VCaP (cell line): Measurements from ENCODE around the gene NTNG1.

Experiments
- H3K27ac ChIP-seq: fragments of 450-650 bp; 2 replicates; pipeline ENCODE4 v1.5.1; 2017
- TF ChIP-seq, protein P1 (sequence below): fragments of 450-650 bp; conservative IDR thresholded peaks from 2 replicates; pipeline ENCODE4 v1.5.1; 2017; ENCODE audit warnings: mild to moderate bottlenecking, moderate library complexity

NTNG1 gene

DNA sequence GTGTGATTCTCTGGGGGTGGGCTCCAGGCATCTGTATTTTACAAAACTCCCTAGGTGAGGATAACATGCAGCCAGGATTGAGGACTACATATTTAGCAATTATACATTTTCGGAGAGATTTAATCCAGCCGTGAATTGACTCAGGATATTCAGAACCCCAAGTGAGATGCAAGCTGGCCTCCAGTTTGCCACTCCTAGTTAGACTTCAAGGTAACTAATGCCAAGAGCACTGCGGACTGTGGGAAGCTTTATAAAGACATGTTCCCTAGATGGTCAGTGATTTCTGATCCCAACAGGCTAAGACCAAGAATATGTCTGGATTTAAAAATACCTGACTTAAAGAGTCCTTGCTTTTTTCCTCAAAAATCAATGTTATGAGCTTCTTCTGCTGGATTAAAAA, 308.5 kb downstream of the NTNG1 start:
- TF ChIP-seq, protein P1, sequence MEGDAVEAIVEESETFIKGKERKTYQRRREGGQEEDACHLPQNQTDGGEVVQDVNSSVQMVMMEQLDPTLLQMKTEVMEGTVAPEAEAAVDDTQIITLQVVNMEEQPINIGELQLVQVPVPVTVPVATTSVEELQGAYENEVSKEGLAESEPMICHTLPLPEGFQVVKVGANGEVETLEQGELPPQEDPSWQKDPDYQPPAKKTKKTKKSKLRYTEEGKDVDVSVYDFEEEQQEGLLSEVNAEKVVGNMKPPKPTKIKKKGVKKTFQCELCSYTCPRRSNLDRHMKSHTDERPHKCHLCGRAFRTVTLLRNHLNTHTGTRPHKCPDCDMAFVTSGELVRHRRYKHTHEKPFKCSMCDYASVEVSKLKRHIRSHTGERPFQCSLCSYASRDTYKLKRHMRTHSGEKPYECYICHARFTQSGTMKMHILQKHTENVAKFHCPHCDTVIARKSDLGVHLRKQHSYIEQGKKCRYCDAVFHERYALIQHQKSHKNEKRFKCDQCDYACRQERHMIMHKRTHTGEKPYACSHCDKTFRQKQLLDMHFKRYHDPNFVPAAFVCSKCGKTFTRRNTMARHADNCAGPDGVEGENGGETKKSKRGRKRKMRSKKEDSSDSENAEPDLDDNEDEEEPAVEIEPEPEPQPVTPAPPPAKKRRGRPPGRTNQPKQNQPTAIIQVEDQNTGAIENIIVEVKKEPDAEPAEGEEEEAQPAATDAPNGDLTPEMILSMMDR: no peak
- no peak overlapping the region for H3K27ac ChIP-seq

DNA sequence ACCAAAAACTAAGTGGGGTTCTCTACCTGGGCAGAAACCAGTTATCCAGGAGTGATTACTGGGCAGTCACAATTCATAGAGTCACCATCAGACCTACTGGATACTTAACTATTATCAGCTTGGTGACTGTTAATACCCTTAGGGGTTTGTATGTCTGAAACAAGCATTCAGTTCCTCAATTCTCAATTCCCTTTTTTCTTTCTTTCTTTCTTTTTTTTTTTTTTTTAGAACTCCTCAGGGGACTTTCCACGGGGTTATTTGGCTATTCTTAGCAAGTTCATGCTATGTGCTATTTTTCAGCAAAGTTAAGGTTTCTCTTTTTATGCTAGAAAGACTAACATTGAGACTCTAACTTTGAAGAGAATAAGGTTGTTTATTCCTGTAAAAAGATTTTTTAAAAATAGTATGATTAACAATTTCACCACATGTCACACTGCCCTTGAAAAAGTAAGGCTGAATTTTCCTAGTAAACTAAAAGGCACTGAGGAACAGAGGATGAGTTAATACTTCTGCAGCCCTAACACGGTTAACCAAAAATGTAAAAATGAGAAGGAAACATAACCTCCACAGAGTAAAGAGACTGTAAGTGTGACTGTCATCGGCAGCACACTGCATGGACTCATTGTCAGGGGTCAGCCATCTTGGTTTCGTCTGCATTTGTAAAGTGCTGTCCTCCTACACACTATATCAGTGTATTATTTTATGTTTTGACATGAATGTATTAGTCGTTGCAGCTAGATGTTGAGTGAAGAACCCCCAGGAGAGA, 310.2 kb downstream of the NTNG1 start:
- TF ChIP-seq, protein P1: no peak
- no peak overlapping the region for H3K27ac ChIP-seq

DNA sequence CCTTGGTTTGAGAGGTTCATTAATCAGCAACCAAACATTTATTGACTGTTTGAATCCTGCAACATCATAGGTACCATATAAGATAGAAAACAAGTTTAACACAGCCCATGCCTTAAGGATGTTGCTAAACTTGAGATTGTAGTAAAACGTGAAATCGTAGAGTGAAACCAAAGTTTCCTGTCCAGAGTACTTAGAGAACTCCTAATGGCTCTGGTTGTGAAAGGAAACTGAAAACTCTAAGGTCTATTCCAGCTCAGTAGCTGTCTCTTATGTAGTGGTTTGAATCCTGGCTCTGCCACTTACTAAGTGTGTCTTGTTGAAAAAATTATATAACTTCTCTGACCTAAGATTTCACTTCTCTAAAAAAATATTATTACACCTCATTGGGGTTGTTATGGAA, 310.9 kb downstream of the NTNG1 start:
- TF ChIP-seq, protein P1: no peak
- no peak overlapping the region for H3K27ac ChIP-seq

DNA sequence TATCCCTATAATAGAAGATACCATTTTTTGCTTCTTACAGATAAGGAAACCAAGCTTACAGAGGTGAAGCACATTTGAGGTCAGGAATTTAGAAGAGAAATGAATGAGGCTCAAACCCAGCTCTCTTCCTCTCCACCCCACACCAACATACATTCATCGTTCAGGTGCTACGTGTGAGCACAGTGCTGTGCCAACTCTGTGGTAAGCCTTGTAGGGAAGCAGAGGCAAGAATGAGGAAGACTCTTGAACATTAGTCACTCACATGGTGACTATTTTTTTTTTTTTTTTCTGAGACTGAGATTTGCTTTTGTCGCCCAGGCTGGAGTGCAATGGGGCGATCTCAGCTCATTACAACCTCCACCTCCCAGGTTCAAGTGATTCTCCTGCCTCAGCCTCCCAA, 314.0 kb downstream of the NTNG1 start:
- no peak overlapping the region for H3K27ac ChIP-seq
- TF ChIP-seq, protein P1: no peak

DNA sequence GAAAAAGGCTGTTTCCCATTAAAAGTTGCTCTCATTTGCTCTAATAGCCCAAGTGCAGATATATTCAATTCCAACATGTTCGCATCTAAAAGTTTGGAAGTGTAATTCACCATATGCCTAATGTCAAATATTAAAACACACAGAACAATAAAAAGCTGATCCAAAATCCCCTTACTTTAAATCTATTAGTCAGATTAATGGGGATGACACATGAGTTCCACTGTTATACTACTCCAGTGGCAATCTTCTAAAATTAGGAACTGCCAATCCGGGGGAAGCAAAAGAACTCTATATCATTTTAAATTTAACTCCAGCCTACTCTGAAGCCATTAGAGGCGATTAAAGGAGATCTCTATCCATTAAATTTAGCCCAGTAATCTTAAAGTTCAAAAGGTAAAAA, 317.1 kb downstream of the NTNG1 start:
- TF ChIP-seq, protein P1: no peak
- H3K27ac ChIP-seq: no peak overlapping the region

DNA sequence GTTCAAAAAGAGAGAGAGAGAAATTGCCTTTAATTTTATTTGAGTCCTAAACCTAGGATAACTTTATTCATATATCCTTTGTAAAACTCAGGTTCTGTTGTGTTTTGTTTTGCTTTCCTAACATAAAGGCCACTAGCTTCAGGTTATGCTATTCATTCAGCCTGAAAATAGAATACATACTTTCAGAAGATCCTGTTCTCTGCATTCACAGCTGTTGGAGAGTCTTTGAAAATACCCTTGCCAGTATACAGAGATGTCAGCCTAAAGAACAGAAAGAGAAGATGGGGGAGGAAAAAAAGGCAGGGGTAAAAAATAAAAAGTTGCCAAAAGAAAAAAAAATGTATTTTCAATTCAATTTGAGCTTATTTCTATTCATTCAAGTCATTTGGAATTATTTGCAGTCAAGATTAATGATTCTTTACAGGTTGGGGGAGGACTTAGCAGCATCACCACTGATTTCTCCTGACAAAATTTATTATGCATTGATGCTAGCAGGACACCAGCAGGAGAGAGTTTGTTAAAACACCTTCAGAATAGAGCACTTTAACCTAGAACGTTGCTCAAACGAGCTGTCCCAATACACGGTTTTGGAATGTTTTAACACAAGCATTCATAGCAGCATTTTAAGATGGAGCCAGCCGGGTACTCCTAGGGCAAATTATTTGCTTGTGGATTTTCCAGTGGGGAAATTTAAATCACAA, 318.5 kb downstream of the NTNG1 start:
- no peak overlapping the region for H3K27ac ChIP-seq

DNA sequence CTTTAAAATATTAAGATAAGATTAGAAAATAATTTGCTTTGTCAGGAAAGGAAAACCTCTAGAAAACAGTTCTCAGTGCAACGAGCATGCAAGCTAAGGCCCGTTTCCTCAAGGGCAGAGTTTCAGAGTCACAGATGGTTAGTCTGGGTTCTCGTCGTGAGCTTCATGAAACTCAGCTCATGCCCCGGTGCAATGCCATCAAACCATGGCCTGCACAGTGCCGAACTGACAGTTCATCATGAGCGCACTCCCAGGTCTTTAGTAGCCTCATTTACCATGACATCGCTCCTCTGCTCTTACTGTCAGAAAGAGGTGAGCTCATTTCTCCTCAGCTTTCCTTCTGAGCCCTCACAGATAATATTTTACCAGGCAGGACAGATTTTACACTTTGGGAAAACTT, 319.2 kb downstream of the NTNG1 start:
- H3K27ac ChIP-seq: no peak overlapping the region

More for the DNA sequence above, 318.5 kb downstream of the NTNG1 start:
- TF ChIP-seq, protein P1: no peak

More for the DNA sequence above, 319.2 kb downstream of the NTNG1 start:
- TF ChIP-seq, protein P1: no peak
